Endothelial cell of umbilical vein (primary cell): Measurements from ENCODE around the gene NOD1.

Source experiments
- EZH2 ChIP-seq: IDR thresholded peaks from 2 replicates; pipeline ENCODE4 v1.6.1; 2012; ENCODE audit warnings: borderline replicate concordance, low read depth, mild to moderate bottlenecking, moderate library complexity, low read length, inconsistent platforms; ENCODE audit not compliant: severe bottlenecking
- POLR2A ChIP-seq: IDR thresholded peaks from 2 replicates; pipeline ENCODE4 v1.6.1; 2012; ENCODE audit warnings: low read depth, mild to moderate bottlenecking, control low read depth, low read length
- TF ChIP-seq, protein P1 (sequence below), 2 donors: IDR thresholded peaks; 1 replicate in 1 of 2; 2 replicates in 1 of 2; pipeline ENCODE4 v1.5.1; 2011; ENCODE audit warnings: low read length in 2 of 2, mild to moderate bottlenecking in 2 of 2, moderate library complexity in 2 of 2, control low read depth in 1 of 2, inconsistent platforms in 1 of 2, low read depth in 1 of 2; ENCODE audit not compliant: insufficient read depth in 1 of 2; ENCODE audit errors: extremely low read depth in 1 of 2

DNA sequence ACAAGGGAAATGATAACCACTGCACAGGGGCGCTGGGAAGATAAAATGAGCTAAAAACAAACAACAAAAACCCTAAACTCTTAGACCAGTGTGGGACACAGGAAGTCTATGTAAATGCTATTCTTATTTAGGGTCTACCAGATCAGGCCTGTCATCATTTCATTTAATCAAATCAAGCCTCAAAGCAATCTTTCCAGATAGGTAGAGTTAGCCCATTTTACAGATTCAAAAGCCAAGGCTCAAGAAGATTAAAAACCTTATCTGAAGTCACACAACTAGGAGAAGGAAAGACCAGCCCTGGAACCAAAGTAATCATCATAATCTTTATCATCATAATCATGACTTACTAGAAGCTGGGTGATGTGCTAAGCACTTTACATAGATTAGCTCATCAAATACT is 4.7 kb downstream of the NOD1 start:
- TF ChIP-seq EZH2 (no peak), POLR2A (no peak)
- TF ChIP-seq, protein P1, sequence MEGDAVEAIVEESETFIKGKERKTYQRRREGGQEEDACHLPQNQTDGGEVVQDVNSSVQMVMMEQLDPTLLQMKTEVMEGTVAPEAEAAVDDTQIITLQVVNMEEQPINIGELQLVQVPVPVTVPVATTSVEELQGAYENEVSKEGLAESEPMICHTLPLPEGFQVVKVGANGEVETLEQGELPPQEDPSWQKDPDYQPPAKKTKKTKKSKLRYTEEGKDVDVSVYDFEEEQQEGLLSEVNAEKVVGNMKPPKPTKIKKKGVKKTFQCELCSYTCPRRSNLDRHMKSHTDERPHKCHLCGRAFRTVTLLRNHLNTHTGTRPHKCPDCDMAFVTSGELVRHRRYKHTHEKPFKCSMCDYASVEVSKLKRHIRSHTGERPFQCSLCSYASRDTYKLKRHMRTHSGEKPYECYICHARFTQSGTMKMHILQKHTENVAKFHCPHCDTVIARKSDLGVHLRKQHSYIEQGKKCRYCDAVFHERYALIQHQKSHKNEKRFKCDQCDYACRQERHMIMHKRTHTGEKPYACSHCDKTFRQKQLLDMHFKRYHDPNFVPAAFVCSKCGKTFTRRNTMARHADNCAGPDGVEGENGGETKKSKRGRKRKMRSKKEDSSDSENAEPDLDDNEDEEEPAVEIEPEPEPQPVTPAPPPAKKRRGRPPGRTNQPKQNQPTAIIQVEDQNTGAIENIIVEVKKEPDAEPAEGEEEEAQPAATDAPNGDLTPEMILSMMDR (IDR thresholded peaks at IDR 0.05; ENCODE audit: extremely low read depth in 1 of 2, insufficient read depth in 1 of 2, low read depth in 1 of 2, low read length in 2 of 2): no peak
